GM19397 (cell line): ENCODE results near the gene COL12A1.

Experiments used
- ATAC-seq: cut with Tn5 transposase; IDR thresholded peaks from one replicate; pipeline ENCODE4 v1.9.1; 2021; ENCODE audit warnings: mild to moderate bottlenecking, moderate library complexity; ENCODE audit not compliant: unreplicated experiment

The COL12A1 gene

GRCh38 chr6:75145976-75146375 lies 59.9 kb downstream of the COL12A1 start:
- no peak for ATAC-seq

- ATAC-seq = no peak
Observed at GRCh38 chr6:75145211-75145610, 60.6 kb downstream of the COL12A1 start.

GRCh38 chr6:75144386-75144785 lies 61.5 kb downstream of the COL12A1 start:
- ATAC-seq = no peak

- ATAC-seq = no peak
Observed at GRCh38 chr6:75143191-75143590, 62.7 kb downstream of the COL12A1 start.

GRCh38 chr6:75142721-75143120 lies 63.1 kb downstream of the COL12A1 start:
- ATAC-seq = no peak

GRCh38 chr6:75135876-75136275 lies 70.0 kb downstream of the COL12A1 start:
- no peak for ATAC-seq

GRCh38 chr6:75135450-75135849 lies 70.4 kb downstream of the COL12A1 start:
- no peak for ATAC-seq

GRCh38 chr6:75130784-75131183 lies 75.1 kb downstream of the COL12A1 start:
- no peak for ATAC-seq

GRCh38 chr6:75128878-75129570 lies 76.8 kb downstream of the COL12A1 start:
- no peak for ATAC-seq

GRCh38 chr6:75126518-75126917 lies 79.3 kb downstream of the COL12A1 start:
- ATAC-seq = no peak

- ATAC-seq = no peak
Observed at GRCh38 chr6:75124983-75125382, 80.9 kb downstream of the COL12A1 start.

GRCh38 chr6:75124085-75124484 lies 81.8 kb downstream of the COL12A1 start:
- ATAC-seq = no peak

GRCh38 chr6:75118925-75119515 lies 86.8 kb downstream of the COL12A1 start:
- no peak for ATAC-seq

- no peak for ATAC-seq
Observed at GRCh38 chr6:75117701-75118100, 88.2 kb downstream of the COL12A1 start.

GRCh38 chr6:75116946-75117345 lies 88.9 kb downstream of the COL12A1 start:
- no peak for ATAC-seq

- ATAC-seq = no peak
Observed at GRCh38 chr6:75115481-75115880, 90.4 kb downstream of the COL12A1 start.

- ATAC-seq = no peak
Observed at GRCh38 chr6:75114806-75115205, 91.0 kb downstream of the COL12A1 start.

- ATAC-seq = no peak
Observed at GRCh38 chr6:75114195-75114594, 91.7 kb downstream of the COL12A1 start.

GRCh38 chr6:75113446-75113845 lies 92.4 kb downstream of the COL12A1 start:
- no peak for ATAC-seq

- ATAC-seq = no peak
Observed at GRCh38 chr6:75109765-75110164, 96.1 kb downstream of the COL12A1 start.

GRCh38 chr6:75109022-75109421 lies 96.8 kb downstream of the COL12A1 start:
- no peak for ATAC-seq

- ATAC-seq = no peak
Observed at GRCh38 chr6:75108333-75108974, 97.4 kb downstream of the COL12A1 start.
